NCI-H187 (cell line): ENCODE data around the gene TSPOAP1.

ENCODE experiments used
- DNase-seq, 2 experiments: peaks; one replicate each; lab custom pipeline; 2025; lab: John Stamatoyannopoulos, UW

Gene TSPOAP1

GRCh38 chr17:58304750-58305486 lies 23.7 kb downstream of the TSPOAP1 start:
- no peak for DNase-seq

- no peak for DNase-seq
Observed at GRCh38 chr17:58303971-58304749, 24.4 kb downstream of the TSPOAP1 start.

- no peak for DNase-seq
Observed at GRCh38 chr17:58302919-58303585, 25.5 kb downstream of the TSPOAP1 start.

GRCh38 chr17:58302171-58302918 lies 26.2 kb downstream of the TSPOAP1 start:
- DNase-seq: no peak

DNA sequence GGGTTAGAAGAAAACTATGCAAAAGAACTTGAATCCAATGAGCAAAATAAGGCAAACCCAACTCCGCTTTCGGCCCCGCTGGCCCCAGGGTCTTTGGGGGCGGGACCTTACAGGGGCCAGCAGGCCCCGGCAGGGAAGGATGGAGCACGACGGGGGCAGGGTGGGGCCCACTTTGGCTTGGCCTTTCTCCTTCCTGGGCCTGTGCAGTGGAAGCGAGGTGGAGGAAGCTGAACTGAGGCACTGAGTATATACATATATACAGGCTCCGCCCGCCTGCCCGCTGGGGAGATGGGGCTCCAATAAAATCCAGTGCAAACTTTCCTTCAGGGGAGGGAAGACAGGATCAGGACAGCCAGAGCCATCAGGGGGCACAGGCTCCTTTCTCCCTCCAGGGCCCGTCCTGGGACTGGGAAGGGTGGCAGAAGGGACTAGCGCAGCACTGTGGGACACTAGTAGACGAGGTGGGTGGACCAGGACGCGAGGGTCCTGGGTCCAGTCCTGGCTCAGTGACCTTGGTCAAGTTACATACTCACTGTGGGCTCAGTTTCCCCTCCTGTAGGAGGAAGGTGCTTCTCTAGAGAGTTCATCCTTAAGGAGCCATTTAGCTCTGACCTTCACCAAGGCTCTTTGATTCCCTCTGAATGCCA lies 27.0 kb downstream of the TSPOAP1 start:
- DNase-seq: no peak

DNA sequence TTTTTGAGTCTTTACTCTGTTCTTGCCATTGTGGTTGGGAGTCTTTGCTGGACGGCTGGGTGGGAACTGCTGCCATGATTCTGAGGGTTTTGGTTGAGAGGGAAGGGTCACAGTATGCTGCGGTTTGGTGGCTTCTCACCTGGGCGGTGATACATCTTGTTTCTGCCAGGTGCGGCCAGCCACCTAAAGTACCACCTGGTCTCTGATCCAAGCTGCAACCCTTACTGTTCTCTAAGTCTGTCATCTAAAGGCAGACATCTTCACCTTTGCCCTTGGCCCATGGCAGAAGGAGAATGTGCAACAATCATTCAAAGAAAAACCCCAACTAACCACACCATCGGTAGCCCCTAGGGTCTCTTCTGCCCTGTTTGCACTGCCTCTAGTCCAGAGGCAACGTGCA lies 28.3 kb downstream of the TSPOAP1 start:
- no peak for DNase-seq

DNA sequence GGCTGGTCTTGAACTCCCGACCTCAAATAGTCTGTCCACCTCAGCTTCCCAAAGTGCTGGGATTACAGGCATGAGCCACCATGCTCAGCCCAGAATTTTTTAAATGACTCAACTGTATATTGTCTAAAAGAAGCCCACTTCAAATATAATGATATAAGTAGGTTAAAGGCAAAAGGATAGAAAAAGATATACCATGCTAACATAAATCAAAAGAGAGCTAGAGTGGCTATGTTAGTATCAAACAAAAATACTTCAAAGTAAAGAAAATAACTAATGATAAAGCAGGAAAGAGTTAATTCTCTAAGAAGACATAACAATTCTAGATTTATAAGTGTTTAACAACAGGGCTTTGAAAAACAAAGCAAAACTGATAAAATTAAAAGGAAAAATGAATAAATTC lies 34.6 kb downstream of the TSPOAP1 start:
- DNase-seq: no peak

GRCh38 chr17:58291246-58291645 lies 37.3 kb downstream of the TSPOAP1 start:
- DNase-seq: no peak

- peak in 1 of 2 experiments; percentile 23 for DNase-seq
Observed at GRCh38 chr17:58289869-58290268, 38.7 kb downstream of the TSPOAP1 start.

DNA sequence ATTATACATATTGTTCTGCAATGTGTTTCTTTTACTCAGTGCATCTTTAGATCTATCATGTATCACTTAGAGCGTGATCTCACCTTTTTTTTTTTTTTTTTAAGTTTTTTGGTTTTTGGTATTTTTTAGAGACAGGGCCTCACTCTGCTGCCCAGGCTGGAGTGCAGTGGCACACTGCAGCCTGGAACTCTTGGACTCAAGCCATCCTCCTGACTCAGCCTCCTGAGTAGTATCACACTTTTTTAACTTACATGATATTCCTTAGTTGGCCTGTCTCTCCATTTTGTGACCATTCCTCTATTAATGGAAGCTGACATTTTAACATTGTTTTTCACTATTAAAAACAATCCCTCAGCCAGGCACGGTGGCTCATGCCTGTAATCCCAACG lies 43.2 kb downstream of the TSPOAP1 start:
- no peak for DNase-seq

DNA sequence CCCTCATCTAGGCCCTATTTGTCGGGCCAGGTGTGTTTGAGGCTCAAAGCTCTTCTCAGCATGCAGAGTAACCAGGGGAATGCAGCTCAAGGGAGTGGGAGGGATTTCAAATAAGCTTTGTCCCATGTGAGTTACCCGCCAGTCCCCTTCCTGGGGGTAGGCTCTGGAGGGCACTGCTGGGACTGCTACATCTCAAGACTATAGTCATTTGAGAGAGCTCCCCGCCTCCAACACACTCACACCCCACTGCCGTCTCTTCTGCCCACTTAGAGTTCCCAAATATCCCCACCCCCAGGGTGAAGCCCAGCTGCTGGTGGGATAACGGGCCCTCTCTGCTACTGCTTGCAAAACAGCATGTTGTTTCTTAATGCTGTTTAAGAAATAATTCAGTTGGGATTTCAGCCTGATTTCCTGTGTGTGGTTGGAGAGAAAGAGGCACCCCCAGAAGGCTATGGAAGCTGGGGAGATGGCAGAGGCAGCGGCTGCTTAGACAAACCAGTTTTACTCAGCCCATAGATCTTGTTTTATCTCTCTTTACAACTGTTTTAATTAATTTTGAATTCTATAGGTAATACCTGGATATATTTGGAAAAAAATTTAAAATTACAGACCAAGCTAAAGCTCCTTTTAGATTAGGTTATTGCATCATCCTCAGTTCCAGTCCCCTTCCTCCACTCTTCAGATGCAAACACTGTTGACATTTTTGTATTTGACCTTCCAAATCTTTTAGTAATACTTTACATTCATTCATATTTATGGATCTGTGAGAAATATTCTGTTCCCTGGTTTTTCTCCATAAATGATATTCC lies 43.8 kb downstream of the TSPOAP1 start:
- DNase-seq: no peak

DNA sequence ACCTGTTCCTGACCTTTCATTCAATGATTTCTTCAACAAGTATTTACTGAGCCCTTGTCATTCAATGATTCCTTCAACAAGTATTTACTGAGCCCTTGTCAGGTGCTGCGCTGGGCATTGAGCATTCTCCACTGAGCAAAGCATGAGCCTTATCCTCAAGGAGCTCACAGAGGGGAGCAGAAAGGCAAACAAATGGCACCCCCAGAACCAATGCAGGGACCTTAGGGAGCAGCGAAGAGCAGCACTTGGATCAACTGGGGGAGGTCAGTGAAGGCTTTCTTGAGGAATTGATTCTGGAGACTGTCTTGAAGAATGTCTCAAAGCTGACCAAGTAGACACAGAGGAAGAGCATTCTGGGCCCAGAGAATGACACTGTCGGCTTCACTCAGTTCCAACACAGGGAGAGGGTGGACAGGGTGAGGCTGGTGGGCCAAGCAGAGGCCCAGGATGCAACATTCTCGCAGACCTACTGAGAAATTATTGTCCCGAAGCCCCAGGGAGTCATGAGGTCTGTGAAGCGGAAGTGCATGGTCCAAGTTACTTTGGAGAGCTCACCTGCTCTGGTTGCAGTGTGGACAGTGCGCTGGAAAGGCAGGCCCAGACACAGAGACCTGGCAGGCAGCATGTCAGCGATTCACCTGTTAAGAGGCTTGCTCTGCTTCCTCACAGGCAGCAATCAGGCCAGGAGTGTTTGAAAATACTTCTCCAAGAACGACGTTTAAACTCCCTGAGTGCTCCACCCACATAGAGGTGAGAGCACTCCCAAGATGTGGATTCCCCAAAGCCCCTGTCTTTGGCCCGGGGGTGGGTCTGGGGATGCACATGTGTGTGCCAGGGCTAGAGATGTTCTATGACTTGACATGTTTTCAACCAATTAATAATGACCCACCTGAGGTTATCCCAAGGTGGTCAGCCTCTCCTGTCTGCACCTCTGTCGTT lies 44.7 kb downstream of the TSPOAP1 start:
- no peak for DNase-seq

DNA sequence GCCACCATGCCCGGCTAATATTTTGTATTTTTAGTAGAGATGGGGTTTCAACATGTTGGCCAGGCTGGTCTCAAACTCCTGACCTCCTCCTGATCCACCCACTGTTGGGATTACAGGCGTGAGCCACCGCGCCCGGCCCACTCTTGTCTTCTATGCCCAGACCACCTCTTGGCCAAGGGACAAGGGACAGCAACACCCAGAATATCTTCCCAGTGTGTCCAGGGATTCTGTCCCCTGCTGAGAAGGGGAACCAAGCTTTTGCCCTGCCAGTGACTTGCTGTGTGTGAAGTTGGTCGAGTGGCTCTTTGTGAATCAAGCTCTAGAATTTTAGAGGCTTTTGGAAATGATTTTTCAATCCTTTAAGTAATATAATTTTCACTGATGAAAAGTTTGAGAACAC lies 46.2 kb downstream of the TSPOAP1 start:
- no peak for DNase-seq

DNA sequence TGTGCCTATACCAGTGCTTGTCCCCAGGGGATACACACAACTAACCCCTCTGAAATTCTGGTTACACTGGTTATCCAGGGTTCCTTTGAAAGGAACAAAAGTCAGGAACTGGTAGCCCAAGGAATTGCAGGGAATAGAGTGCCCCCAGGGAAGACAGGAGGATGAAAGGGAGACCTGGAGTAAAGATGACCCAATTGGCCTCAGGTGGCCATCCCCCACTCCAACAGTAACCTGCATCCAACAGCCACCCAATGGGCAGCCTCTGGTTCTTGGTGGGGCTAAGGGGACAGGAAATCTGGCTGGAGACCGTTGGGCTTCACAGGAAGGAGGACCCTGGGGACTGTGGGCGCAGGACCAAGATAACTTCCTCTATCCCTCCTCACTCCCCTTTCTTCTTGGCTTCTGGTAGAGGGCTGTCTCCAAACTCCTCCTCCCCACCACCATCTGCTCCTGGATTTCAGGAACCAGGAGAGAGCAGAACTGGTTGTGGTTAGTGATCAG lies 47.0 kb downstream of the TSPOAP1 start:
- no peak for DNase-seq

GRCh38 chr17:58280480-58281217 lies 47.9 kb downstream of the TSPOAP1 start, which contains the start of gene MPO:
MPO (minus strand) TSS chr17:58280935; CDS start chr17:58280758, 177 bp downstream.
- DNase-seq: no peak

DNA sequence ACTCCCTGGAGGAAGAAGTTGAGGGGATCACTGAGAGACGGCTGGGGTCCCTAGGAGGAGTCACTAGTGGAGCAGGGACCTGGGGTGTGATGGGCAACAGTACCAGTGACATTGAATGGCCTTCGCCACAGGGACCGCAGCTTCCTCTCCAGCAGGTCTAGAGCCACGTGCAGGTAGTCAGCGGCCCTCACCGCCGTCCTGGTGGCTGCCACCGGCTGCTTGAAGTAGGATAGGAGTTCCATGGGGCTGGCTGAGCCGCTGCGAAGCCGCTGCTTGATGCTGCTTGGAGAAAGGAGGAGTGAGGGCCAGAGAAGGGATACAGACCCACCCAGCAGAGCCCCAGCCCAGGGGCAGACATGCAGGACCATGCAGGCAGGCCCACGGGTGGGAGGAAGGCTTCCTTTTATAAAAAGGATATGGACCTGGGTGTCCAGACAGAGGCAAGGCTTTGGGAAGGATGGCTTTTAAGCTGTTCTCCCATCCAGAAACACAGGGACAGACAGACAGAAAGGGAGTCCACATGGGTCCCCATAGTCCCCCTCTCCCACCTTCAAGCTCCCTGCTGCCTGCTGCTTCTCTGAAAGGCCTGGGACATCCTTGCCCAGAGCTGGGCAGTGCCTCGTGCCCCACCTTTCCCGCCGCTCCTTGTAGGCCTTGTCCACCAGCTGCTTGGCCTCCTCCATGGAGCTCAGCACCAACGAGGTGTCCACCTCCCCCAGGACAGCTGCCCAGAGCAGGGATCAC lies 48.7 kb downstream of the TSPOAP1 start:
- DNase-seq: no peak

DNA sequence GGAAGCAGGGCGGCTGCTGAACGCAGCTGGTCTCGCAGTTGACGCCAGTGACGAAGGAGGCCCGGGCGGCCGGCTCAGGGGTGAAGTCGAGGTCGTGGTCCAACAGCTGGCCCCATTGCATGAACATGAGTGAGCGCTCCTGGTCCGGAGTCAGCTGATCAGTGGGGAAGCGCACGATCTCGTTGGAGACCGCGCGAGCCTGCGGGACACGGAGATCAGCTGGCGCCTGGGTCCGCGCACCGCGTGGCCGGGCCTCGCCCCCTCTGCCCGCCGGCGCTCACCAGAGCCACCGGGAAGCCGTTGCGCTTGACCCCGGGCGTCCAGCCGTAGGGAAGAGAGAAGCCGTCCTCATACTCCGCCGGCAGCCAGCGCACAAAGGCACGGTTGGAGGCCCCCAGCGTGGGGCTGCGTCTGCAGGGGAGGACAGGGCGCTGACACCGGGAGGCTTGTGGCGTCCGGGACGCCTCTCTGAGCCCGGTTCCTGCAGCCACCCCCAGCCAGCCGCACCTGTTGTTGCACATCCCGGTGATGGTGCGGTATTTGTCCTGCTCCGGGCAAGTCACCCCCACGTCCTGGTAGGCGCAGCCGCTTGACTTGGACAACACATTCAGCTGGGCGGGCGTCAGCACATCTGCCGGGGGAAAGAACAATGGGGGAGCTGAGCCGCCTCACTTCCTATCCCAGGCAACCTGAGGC lies 49.4 kb downstream of the TSPOAP1 start:
- DNase-seq: no peak
